Endothelial cell of umbilical vein (primary cell): ENCODE results near the gene RBPJL. TPM values are rescaled to one million over a fixed set of nuclear protein-coding genes. Genes with fewer than 3 reads are reported as not detected.

Experiments used
- BruUV-seq: library from RNA; stranded (reverse); fragments of 400-500 nt; replicated peaks from 2 replicates; lab custom pipeline; 2021; lab: Mats Ljungman, UMichigan
- CTCF ChIA-PET: fragments of 300-600, 350-600 bp; sonication (Branson Sonifier 250); formaldehyde crosslinking; loops from one replicate; lab custom pipeline; 2021; ENCODE audit warnings: antibody characterized with exemption, inconsistent platforms; lab: Charles Lee
- POLR2A ChIA-PET: fragments of 300-600, 350-600 bp; sonication (Branson Sonifier 250); formaldehyde crosslinking; loops from one replicate; lab custom pipeline; 2021; ENCODE audit warnings: antibody characterized with exemption, inconsistent platforms; lab: Charles Lee
- DNase-seq: peaks from one replicate; pipeline ENCODE4 v3.0.0-alpha.2; 2011; ENCODE audit warnings: low read depth, low spot score
- FAIRE-seq: peaks from 2 replicates; lab custom pipeline; 2011; peaks lifted over from hg19 to GRCh38; lab: Jason Lieb, UNC
- H2AFZ ChIP-seq: 2 replicates; pipeline ENCODE4 v1.6.0; 2012; ENCODE audit warnings: low read depth, low read length, control low read depth, inconsistent platforms
- H3K27ac ChIP-seq: 2 replicates; pipeline ENCODE4 v1.5.1; 2011; ENCODE audit warnings: low read depth, mild to moderate bottlenecking, control low read depth, low read length, moderate library complexity; ENCODE audit not compliant: insufficient read depth
- H3K27me3 ChIP-seq, 2 experiments: 2 replicates each; pipeline versions ENCODE4 v1.6.0 to v1.6.1; 2011; ENCODE audit warnings: low read length in 2 of 2, mixed read lengths in 1 of 2; ENCODE audit not compliant: control insufficient read depth in 2 of 2, insufficient read depth in 2 of 2
- H3K36me3 ChIP-seq, 2 experiments: 2 replicates in 1 of 2; 3 replicates in 1 of 2; pipeline ENCODE4 v1.5.1; 2011; ENCODE audit warnings: low read length in 2 of 2, mild to moderate bottlenecking in 1 of 2, moderate library complexity in 1 of 2; ENCODE audit not compliant: control insufficient read depth in 2 of 2, insufficient read depth in 2 of 2; ENCODE audit errors: extremely low read depth in 1 of 2
- H3K4me1 ChIP-seq: 3 replicates; pipeline ENCODE4 v1.5.1; 2011; ENCODE audit warnings: mild to moderate bottlenecking, low read length; ENCODE audit not compliant: control insufficient read depth, insufficient read depth; ENCODE audit errors: extremely low read depth
- H3K4me2 ChIP-seq: 2 replicates; pipeline ENCODE4 v1.6.1; 2011; ENCODE audit warnings: low read length, control low read depth, mixed read lengths; ENCODE audit not compliant: insufficient read depth
- H3K4me3 ChIP-seq, 3 experiments: fragments of 200-600 bp in 1 of 3; sonication (generic), shearing (Covaris generic) in 1 of 3; replicated peaks in 1 of 3; 2 replicates each; pipeline ENCODE4 v1.5.1; 2011 to 2016; ENCODE audit warnings: control low read depth in 3 of 3, low read length in 3 of 3, mild to moderate bottlenecking in 2 of 3, inconsistent platforms in 1 of 3, low read depth in 1 of 3, moderate library complexity in 1 of 3; ENCODE audit not compliant: insufficient read depth in 1 of 3
- H3K79me2 ChIP-seq: 2 replicates; pipeline ENCODE4 v1.6.0; 2012; ENCODE audit warnings: low read length, inconsistent platforms; ENCODE audit not compliant: control insufficient read depth, insufficient read depth
- H3K9ac ChIP-seq: replicated peaks from 2 replicates; pipeline ENCODE3; 2011; ENCODE audit warnings: low read length, control low read depth; ENCODE audit not compliant: insufficient read depth; ENCODE audit errors: extremely low read depth
- H3K9me1 ChIP-seq: replicated peaks from 3 replicates; pipeline ENCODE4 v1.6.0; 2011; ENCODE audit warnings: mild to moderate bottlenecking, low read length; ENCODE audit not compliant: control insufficient read depth, insufficient read depth; ENCODE audit errors: extremely low read depth
- H3K9me3 ChIP-seq: replicated peaks from 2 replicates; pipeline ENCODE4 v1.5.1; 2012; ENCODE audit warnings: low read length, inconsistent platforms; ENCODE audit not compliant: control insufficient read depth, insufficient read depth
- H4K20me1 ChIP-seq: replicated peaks from 2 replicates; pipeline ENCODE3; 2011; ENCODE audit warnings: mild to moderate bottlenecking, low read length; ENCODE audit not compliant: control insufficient read depth, insufficient read depth; ENCODE audit errors: extremely low read depth
- EZH2 ChIP-seq: IDR thresholded peaks from 2 replicates; pipeline ENCODE4 v1.6.1; 2012; ENCODE audit warnings: borderline replicate concordance, low read depth, mild to moderate bottlenecking, moderate library complexity, low read length, inconsistent platforms; ENCODE audit not compliant: severe bottlenecking
- FOS ChIP-seq: IDR thresholded peaks from 2 replicates; pipeline ENCODE4 v1.6.1; 2011; ENCODE audit warnings: mild to moderate bottlenecking, low read length, moderate library complexity, borderline replicate concordance; ENCODE audit not compliant: insufficient read depth
- GATA2 ChIP-seq: IDR thresholded peaks from 2 replicates; pipeline ENCODE4 v1.7.0; 2011; ENCODE audit warnings: low read depth, mild to moderate bottlenecking, moderate library complexity, mixed read lengths, low read length; ENCODE audit not compliant: insufficient read length, insufficient read depth
- JUN ChIP-seq: IDR thresholded peaks from 2 replicates; pipeline ENCODE4 v1.6.1; 2011; ENCODE audit warnings: borderline replicate concordance, low read depth; ENCODE audit not compliant: insufficient read length, insufficient read depth
- MAX ChIP-seq: IDR thresholded peaks from 2 replicates; pipeline ENCODE4 v1.6.1; 2011; ENCODE audit not compliant: insufficient read depth, insufficient read length
- MYC ChIP-seq: IDR thresholded peaks from one replicate; pipeline ENCODE4 v1.6.1; 2011; ENCODE audit warnings: mild to moderate bottlenecking, low read depth, low read length
- POLR2A ChIP-seq: IDR thresholded peaks from 2 replicates; pipeline ENCODE4 v1.6.1; 2012; ENCODE audit warnings: low read depth, mild to moderate bottlenecking, control low read depth, low read length
- POLR2AphosphoS5 ChIP-seq: IDR thresholded peaks from 2 replicates; pipeline ENCODE4 v1.6.1; 2012; ENCODE audit warnings: low read depth, mild to moderate bottlenecking, control low read depth, low read length, moderate library complexity; ENCODE audit not compliant: insufficient read depth
- dilution Hi-C: fragments of 300-500 bp; cut with MboI; formaldehyde crosslinking; loops from one replicate; pipeline ENCODE4 v1.15.0; 2019; ENCODE audit warnings: low sequenced_read_pairs; ENCODE audit not compliant: extremely low pct_ligation_motif_present
- intact Hi-C: fragments of 100-400 bp; cut with micrococcal nuclease; formaldehyde crosslinking; loops from one replicate; pipeline ENCODE4 v1.10.0; 2022
- polyA plus RNA-seq, 4 experiments: library from polyadenylated mRNA; depleted of rRNA in 3 of 4; stranded (reverse) in 3 of 4; unstranded in 1 of 4; fragments of >200 nt; gene quantifications; 2 replicates each; pipeline versions ENCODE4 v1.2.1 to v1.2.3, GENCODE V29; 2011 to 2012; ENCODE audit warnings: missing spikeins in 1 of 4
- total RNA-seq: library from RNA; stranded (reverse); gene quantifications from 2 replicates; pipeline ENCODE4 v1.2.3, GENCODE V29; 2021

The RBPJL gene
- total and polyA plus RNA-seq, 2 donors (not counting 3 experiments of a cell fraction or from before 2014, with no cell fraction given) = not detected

GRCh38 chr20:45352729-45353128, 46.1 kb downstream of the RBPJL start:
- POLR2A ChIA-PET = no interaction called here

GRCh38 chr20:45353746-45354145, 47.1 kb downstream of the RBPJL start:
- Histone ChIP-seq H3K9ac (no peak overlapping the region), H3K4me2 (no peak overlapping the region), H3K9me1 (no peaks in the 10 kb centered on the region), H3K27ac (no peak overlapping the region), H3K36me3 (no peaks in the 10 kb centered on the region), H3K4me3 (no peak overlapping the region), H3K4me1 (peaks cover 18% of the 10 kb centered on the region), H3K27me3 (no peaks in the 10 kb centered on the region), H3K9me3 (no peaks in the 10 kb centered on the region), H4K20me1 (no peaks in the 10 kb centered on the region), H3K79me2 (no peaks in the 10 kb centered on the region), H2AFZ (no peak overlapping the region)
- POLR2A ChIA-PET = no interaction called here
- TF ChIP-seq JUN (no peak), MAX (no peak), FOS (no peak), POLR2A (no peak), MYC (no peak), EZH2 (no peak), GATA2 (no peak), POLR2AphosphoS5 (no peak)
- no peak for DNase-seq
- CTCF ChIA-PET = interaction anchor here (1.4 to 1.8 kb wide), 3 partner anchors 9 to 20 kb away, joined by 5 to 7 read pairs (median 5); partner anchors contain the start of gene SYS1
- no peak for FAIRE-seq
- no TSS peak for BruUV-seq
- dilution Hi-C loops (no loop called here), intact Hi-C loops (no loop called here)

More at GRCh38 chr20:45352729-45353128, 46.1 kb downstream of the RBPJL start:
- intact Hi-C loops = no loop called here
- Histone ChIP-seq H3K9me3 (no peaks in the 10 kb centered on the region), H2AFZ (no peak overlapping the region), H3K4me1 (peaks cover 11% of the 10 kb centered on the region), H3K36me3 (no peaks in the 10 kb centered on the region), H3K9me1 (no peaks in the 10 kb centered on the region), H3K4me3 (no peak overlapping the region), H3K4me2 (no peak overlapping the region), H3K79me2 (peaks cover 2% of the 10 kb centered on the region), H4K20me1 (no peaks in the 10 kb centered on the region), H3K27ac (no peak overlapping the region), H3K9ac (no peak overlapping the region), H3K27me3 (no peaks in the 10 kb centered on the region)
- FAIRE-seq (no peak), DNase-seq (no peak)
- TF ChIP-seq JUN = no peak
- TF ChIP-seq MYC = no peak
- no peak for TF ChIP-seq FOS
- no peak for TF ChIP-seq GATA2
- TF ChIP-seq MAX = no peak
- dilution Hi-C loops = no loop called here
- no TSS peak for BruUV-seq
- CTCF ChIA-PET = interaction anchor here (1.0 to 2.3 kb wide), 4 partner anchors 10 to 67 kb away, joined by 3 to 11 read pairs (median 4); partner anchors contain the start of gene SYS1
